ENCODE measurements around the gene BLID.

DNA sequence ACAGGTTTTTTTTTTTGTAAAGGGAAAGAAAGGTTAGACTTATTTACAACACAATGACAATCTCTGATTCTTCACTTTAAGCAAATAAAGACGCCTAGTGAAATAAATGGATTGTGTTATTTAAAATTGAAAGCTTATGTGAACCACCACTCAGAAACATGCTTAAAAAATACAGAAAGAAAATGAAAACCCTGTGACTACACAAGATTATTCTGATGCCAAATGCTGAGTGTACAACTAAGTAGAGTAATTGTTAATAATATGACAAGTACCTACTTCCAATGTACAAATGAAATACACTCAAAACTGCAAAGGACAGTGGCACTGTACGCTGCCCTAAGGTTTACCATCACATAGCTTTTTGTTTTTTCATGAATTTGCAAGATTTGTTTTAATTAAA, 1.0 kb downstream of the BLID start:
- TF ChIP-seq, protein P1, sequence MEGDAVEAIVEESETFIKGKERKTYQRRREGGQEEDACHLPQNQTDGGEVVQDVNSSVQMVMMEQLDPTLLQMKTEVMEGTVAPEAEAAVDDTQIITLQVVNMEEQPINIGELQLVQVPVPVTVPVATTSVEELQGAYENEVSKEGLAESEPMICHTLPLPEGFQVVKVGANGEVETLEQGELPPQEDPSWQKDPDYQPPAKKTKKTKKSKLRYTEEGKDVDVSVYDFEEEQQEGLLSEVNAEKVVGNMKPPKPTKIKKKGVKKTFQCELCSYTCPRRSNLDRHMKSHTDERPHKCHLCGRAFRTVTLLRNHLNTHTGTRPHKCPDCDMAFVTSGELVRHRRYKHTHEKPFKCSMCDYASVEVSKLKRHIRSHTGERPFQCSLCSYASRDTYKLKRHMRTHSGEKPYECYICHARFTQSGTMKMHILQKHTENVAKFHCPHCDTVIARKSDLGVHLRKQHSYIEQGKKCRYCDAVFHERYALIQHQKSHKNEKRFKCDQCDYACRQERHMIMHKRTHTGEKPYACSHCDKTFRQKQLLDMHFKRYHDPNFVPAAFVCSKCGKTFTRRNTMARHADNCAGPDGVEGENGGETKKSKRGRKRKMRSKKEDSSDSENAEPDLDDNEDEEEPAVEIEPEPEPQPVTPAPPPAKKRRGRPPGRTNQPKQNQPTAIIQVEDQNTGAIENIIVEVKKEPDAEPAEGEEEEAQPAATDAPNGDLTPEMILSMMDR (conservative IDR thresholded peaks at IDR 0.05; ENCODE audit: low read length) = no peak
- TF ChIP-seq EZH2phosphoT487 (IDR thresholded peaks at IDR 0.05; ENCODE audit: borderline replicate concordance, low read depth, low read length) = no peak
